GM12878 (cell line): ENCODE data around the gene PHAF1. TPM values are rescaled to one million over a fixed set of nuclear protein-coding genes. Genes with fewer than 3 reads are reported as not detected.

Source experiments
- BACH1 ChIP-seq: fragments of 450-650 bp; IDR thresholded peaks from 2 replicates; pipeline ENCODE4 v1.6.1; 2017; ENCODE audit warnings: mild to moderate bottlenecking, borderline replicate concordance
- CHD1 ChIP-seq: IDR thresholded peaks from 2 replicates; pipeline ENCODE4 v1.6.1; 2012; ENCODE audit warnings: low read depth, low read length, improper control_type of control experiment
- CHD2 ChIP-seq: IDR thresholded peaks from 2 replicates; pipeline ENCODE4 v1.6.1; 2011; ENCODE audit warnings: low read depth, low read length, improper control_type of control experiment, borderline replicate concordance
- HDGF ChIP-seq: fragments of 450-650 bp; IDR thresholded peaks from 2 replicates; pipeline ENCODE4 v1.6.1; 2016; ENCODE audit warnings: antibody characterized with exemption
- IKZF1 ChIP-seq: fragments of 450-650 bp; conservative IDR thresholded peaks from 2 replicates; pipeline ENCODE4 v1.6.1; 2017; ENCODE audit warnings: antibody characterized with exemption, mild to moderate bottlenecking
- LARP7 ChIP-seq: fragments of 450-650 bp; IDR thresholded peaks from 2 replicates; pipeline ENCODE4 v1.6.1; 2017; ENCODE audit warnings: mild to moderate bottlenecking
- NFXL1 ChIP-seq: fragments of 450-650 bp; IDR thresholded peaks from 2 replicates; pipeline ENCODE4 v1.6.1; 2017; ENCODE audit warnings: antibody characterized with exemption, mild to moderate bottlenecking, borderline replicate concordance
- NR2C1 ChIP-seq: fragments of 450-650 bp; IDR thresholded peaks from 2 replicates; pipeline ENCODE4 v1.6.1; 2017; ENCODE audit warnings: antibody characterized with exemption, mild to moderate bottlenecking, moderate library complexity
- NR2C2 ChIP-seq: IDR thresholded peaks from 2 replicates; pipeline ENCODE4 v1.6.1; 2011; ENCODE audit warnings: borderline replicate concordance, low read depth; ENCODE audit not compliant: control insufficient read depth, insufficient read length
- NR2F1 ChIP-seq: fragments of 450-650 bp; conservative IDR thresholded peaks from 2 replicates; pipeline ENCODE4 v1.6.1; 2017; ENCODE audit warnings: mild to moderate bottlenecking
- PML ChIP-seq: IDR thresholded peaks from 2 replicates; pipeline ENCODE4 v1.6.1; 2012; ENCODE audit warnings: low read length, inconsistent platforms
- POLR2A ChIP-seq: IDR thresholded peaks from 2 replicates; pipeline ENCODE4 v1.6.1; 2011; ENCODE audit warnings: low read depth, mild to moderate bottlenecking, low read length
- SMARCA5 ChIP-seq: fragments of 450-650 bp; IDR thresholded peaks from 2 replicates; pipeline ENCODE4 v1.6.1; 2017; ENCODE audit warnings: mild to moderate bottlenecking
- SMC3 ChIP-seq: IDR thresholded peaks from 2 replicates; pipeline ENCODE4 v1.6.1; 2011; ENCODE audit warnings: low read length, improper control_type of control experiment, borderline replicate concordance
- SRF ChIP-seq, 2 experiments: IDR thresholded peaks; 2 replicates each; pipeline ENCODE4 v1.6.1; 2011; ENCODE audit warnings: low read depth in 2 of 2, low read length in 2 of 2, mild to moderate bottlenecking in 1 of 2, moderate library complexity in 1 of 2
- TARDBP ChIP-seq: IDR thresholded peaks from 2 replicates; pipeline ENCODE4 v1.6.1; 2016; ENCODE audit warnings: borderline replicate concordance
- TCF3 ChIP-seq: IDR thresholded peaks from 2 replicates; pipeline ENCODE4 v1.6.1; 2012; ENCODE audit warnings: low read depth, mild to moderate bottlenecking, low read length, borderline replicate concordance; ENCODE audit not compliant: insufficient read depth
- YBX1 ChIP-seq: fragments of 450-650 bp; IDR thresholded peaks from 2 replicates; pipeline ENCODE4 v1.6.1; 2016; ENCODE audit warnings: antibody characterized with exemption
- ZNF24 ChIP-seq: fragments of 450-650 bp; IDR thresholded peaks from 2 replicates; pipeline ENCODE4 v1.6.1; 2017; ENCODE audit warnings: antibody characterized with exemption, mild to moderate bottlenecking
- polyA plus RNA-seq, 11 experiments: library from polyadenylated mRNA; depleted of rRNA in 4 of 11; unstranded in 6 of 11; stranded (reverse) in 5 of 11; fragments of >200 nt; fragmentation: Nextera tagmentation in 4 of 11; fragmentation: Illumina TruSeq in 1 of 11; extraction: Ambion mirVana in 4 of 11; extraction: Trizol in 1 of 11; gene quantifications; 1 replicate in 1 of 11; 2 replicates in 10 of 11; pipeline versions ENCODE4 v1.2.1 to v1.2.3, GENCODE V29; 2011 to 2016; ENCODE audit warnings: inconsistent platforms in 2 of 11, missing spikeins in 2 of 11, low read depth in 1 of 11
- total RNA-seq, 4 experiments: library from RNA; depleted of rRNA in 3 of 4; stranded (reverse); fragments of >200 nt in 3 of 4; fragmentation: Illumina TruSeq in 1 of 4; extraction: Trizol in 1 of 4; gene quantifications; 2 replicates each; pipeline versions ENCODE4 v1.2.1 to v1.2.3, GENCODE V29; 2013 to 2021
- TF ChIP-seq, protein P1 (sequence below): fragments of 450-650 bp; formaldehyde crosslinking; IDR thresholded peaks from 2 replicates; pipeline ENCODE4 v1.4.0; 2022; ENCODE audit warnings: mild to moderate bottlenecking, moderate library complexity
- TF ChIP-seq, protein P2 (sequence below): fragments of 450-650 bp; conservative IDR thresholded peaks from 2 replicates; pipeline ENCODE4 v1.6.1; 2017; ENCODE audit warnings: mild to moderate bottlenecking, moderate library complexity
- TF ChIP-seq, protein P3 (sequence below): fragments of 450-650 bp; IDR thresholded peaks from 2 replicates; pipeline ENCODE4 v1.6.1; 2017; ENCODE audit warnings: borderline replicate concordance
- TF ChIP-seq, protein P4 (sequence below): fragments of 450-650 bp; IDR thresholded peaks from 2 replicates; pipeline ENCODE4 v1.6.1; 2017; ENCODE audit warnings: low read depth, mild to moderate bottlenecking, moderate library complexity

Gene PHAF1
- total and polyA plus RNA-seq, 10 of the 15 experiments (the other 5 are each of a cell fraction or from before 2014, with no cell fraction given): 4.5 to 20.9 (median 14.9) TPM

DNA sequence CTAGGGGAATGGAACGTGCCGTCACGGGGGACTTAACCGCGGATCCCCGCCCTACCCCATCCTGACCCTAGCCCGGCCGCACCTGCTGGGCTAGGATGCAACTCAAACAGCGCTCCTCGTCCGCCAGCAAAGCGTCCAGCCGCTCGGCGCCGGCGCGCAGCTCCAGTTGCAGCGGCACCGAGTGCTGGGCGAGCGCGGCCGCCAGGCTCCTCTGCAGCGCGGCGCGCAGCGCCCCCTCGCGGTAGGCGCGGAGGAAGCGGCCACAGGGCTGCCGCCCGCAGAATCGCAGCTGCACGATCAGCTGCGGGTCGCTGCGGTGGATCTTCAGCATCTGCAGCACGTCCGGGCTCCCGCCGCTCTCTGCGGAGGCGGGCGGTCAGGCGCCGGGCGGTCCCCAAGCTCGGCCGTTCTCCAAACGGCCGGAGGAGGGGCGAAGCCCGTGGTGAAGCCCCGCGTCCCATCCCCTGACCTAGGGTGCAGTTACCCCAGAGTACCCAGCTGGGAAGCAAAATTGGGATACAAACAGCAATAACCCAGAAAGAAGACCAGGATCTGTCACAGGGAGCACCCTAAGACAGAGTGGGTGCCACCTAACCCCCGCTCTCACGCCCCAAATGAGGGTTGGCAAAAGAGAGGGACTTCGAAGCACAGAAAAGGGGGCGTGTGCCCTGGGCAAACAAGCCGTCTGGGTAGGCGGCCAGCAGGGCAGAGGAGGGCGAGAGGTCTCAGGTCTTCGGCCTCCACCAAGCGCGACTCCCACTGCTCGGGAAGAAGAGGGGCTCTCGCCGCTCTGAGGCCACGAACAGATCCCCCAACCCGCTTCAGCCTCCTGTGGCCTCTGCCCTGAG lies 45.8 kb downstream of the PHAF1 start (continued):
- TF ChIP-seq, protein P1, sequence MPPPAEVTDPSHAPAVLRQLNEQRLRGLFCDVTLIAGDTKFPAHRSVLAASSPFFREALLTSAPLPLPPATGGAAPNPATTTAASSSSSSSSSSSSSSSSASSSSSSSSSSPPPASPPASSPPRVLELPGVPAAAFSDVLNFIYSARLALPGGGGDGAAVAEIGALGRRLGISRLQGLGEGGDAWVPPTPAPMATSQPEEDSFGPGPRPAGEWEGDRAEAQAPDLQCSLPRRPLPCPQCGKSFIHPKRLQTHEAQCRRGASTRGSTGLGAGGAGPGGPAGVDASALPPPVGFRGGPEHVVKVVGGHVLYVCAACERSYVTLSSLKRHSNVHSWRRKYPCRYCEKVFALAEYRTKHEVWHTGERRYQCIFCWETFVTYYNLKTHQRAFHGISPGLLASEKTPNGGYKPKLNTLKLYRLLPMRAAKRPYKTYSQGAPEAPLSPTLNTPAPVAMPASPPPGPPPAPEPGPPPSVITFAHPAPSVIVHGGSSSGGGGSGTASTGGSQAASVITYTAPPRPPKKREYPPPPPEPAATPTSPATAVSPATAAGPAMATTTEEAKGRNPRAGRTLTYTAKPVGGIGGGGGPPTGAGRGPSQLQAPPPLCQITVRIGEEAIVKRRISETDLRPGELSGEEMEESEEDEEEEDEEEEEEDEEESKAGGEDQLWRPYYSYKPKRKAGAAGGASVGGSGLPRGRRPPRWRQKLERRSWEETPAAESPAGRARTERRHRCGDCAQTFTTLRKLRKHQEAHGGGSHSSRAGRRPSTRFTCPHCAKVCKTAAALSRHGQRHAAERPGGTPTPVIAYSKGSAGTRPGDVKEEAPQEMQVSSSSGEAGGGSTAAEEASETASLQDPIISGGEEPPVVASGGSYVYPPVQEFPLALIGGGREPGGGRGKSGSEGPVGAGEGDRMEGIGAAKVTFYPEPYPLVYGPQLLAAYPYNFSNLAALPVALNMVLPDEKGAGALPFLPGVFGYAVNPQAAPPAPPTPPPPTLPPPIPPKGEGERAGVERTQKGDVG: no peak
- TF ChIP-seq BACH1 (0 out of 2 replicates have a peak, but pooled peaks have one; percentile 25), TCF3 (0 out of 2 replicates have a peak, but pooled peaks have one; percentile 62), IKZF1 (peak; percentile 69; the same call in 1 of the 2 replicates), NFXL1 (no peak), NR2F1 (0 out of 2 replicates have a peak, but pooled peaks have one; percentile 36), NR2C1 (no peak), SMC3 (peak; percentile 85), CHD2 (0 out of 2 replicates have a peak, but pooled peaks have one; percentile 17), LARP7 (peak; percentile 79; the same call in 1 of the 2 replicates), NR2C2 (no peak), SRF (IDR thresholded peaks at IDR 0.05; ENCODE audit: low read depth in 2 of 2, low read length in 2 of 2) (0 out of 4 replicates have a peak, but pooled peaks of 1 of the 2 experiments have one; percentile 4), HDGF (no peak), TARDBP (no peak), CHD1 (no peak), ZNF24 (peak; percentile 30; the same call in 1 of the 2 replicates), YBX1 (no peak), SMARCA5 (peak; percentile 92), POLR2A (no peak), PML (no peak)
- TF ChIP-seq, protein P2, sequence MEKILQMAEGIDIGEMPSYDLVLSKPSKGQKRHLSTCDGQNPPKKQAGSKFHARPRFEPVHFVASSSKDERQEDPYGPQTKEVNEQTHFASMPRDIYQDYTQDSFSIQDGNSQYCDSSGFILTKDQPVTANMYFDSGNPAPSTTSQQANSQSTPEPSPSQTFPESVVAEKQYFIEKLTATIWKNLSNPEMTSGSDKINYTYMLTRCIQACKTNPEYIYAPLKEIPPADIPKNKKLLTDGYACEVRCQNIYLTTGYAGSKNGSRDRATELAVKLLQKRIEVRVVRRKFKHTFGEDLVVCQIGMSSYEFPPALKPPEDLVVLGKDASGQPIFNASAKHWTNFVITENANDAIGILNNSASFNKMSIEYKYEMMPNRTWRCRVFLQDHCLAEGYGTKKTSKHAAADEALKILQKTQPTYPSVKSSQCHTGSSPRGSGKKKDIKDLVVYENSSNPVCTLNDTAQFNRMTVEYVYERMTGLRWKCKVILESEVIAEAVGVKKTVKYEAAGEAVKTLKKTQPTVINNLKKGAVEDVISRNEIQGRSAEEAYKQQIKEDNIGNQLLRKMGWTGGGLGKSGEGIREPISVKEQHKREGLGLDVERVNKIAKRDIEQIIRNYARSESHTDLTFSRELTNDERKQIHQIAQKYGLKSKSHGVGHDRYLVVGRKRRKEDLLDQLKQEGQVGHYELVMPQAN: 0 out of 2 replicates have a peak, but pooled peaks have one; percentile 31
- TF ChIP-seq, protein P3, sequence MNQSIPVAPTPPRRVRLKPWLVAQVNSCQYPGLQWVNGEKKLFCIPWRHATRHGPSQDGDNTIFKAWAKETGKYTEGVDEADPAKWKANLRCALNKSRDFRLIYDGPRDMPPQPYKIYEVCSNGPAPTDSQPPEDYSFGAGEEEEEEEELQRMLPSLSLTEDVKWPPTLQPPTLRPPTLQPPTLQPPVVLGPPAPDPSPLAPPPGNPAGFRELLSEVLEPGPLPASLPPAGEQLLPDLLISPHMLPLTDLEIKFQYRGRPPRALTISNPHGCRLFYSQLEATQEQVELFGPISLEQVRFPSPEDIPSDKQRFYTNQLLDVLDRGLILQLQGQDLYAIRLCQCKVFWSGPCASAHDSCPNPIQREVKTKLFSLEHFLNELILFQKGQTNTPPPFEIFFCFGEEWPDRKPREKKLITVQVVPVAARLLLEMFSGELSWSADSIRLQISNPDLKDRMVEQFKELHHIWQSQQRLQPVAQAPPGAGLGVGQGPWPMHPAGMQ: no peak
- TF ChIP-seq, protein P4, sequence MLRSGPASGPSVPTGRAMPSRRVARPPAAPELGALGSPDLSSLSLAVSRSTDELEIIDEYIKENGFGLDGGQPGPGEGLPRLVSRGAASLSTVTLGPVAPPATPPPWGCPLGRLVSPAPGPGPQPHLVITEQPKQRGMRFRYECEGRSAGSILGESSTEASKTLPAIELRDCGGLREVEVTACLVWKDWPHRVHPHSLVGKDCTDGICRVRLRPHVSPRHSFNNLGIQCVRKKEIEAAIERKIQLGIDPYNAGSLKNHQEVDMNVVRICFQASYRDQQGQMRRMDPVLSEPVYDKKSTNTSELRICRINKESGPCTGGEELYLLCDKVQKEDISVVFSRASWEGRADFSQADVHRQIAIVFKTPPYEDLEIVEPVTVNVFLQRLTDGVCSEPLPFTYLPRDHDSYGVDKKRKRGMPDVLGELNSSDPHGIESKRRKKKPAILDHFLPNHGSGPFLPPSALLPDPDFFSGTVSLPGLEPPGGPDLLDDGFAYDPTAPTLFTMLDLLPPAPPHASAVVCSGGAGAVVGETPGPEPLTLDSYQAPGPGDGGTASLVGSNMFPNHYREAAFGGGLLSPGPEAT: no peak
